AG04449 (cell line): ENCODE results near the gene PELI3.
A peak's percentile ranks its signal among the peaks of the same experiment; 100 is the strongest.

ENCODE experiments used
- CTCF ChIA-PET: fragments of 350-600 bp; formaldehyde crosslinking; extraction: SDS; loops from one replicate; lab custom pipeline; 2021; ENCODE audit warnings: antibody characterized with exemption; lab: Yijun Ruan, JAX
- POLR2A ChIA-PET: fragments of 400-600, 350-600 bp; formaldehyde crosslinking; extraction: SDS; loops from one replicate; lab custom pipeline; 2020; ENCODE audit warnings: antibody characterized with exemption, inconsistent platforms; lab: Yijun Ruan, JAX
- DNase-seq: peaks from one replicate; pipeline ENCODE4 v3.0.0-alpha.2; 2010; ENCODE audit warnings: low read depth, low spot score
- H3K4me3 ChIP-seq: 2 replicates; pipeline ENCODE4 v1.5.1; 2011; ENCODE audit warnings: low read depth, mild to moderate bottlenecking, control low read depth, low read length
- CTCF ChIP-seq: IDR thresholded peaks from one replicate; pipeline ENCODE4 v1.5.1; 2011; ENCODE audit warnings: mild to moderate bottlenecking, moderate library complexity, low read length, control low read depth, inconsistent platforms; ENCODE audit not compliant: insufficient read depth; ENCODE audit errors: missing control alignments

Gene PELI3

GRCh38 chr11:66491315-66491935 lies 24.7 kb downstream of the PELI3 start:
- POLR2A ChIA-PET, result interaction anchor here (0.6 kb wide), 1 partner anchor 28 kb away, joined by 3 read pairs; no protein-coding TSS in a partner anchor

GRCh38 chr11:66492161-66492865 lies 25.6 kb downstream of the PELI3 start:
- TF ChIP-seq CTCF, result no peak
- POLR2A ChIA-PET, result no interaction called here
- CTCF ChIA-PET, result interaction anchor here (0.6 to 1.4 kb wide), 5 partner anchors 10 to 13 kb away, joined by 3 to 5 read pairs (median 3); partner anchors contain the start of gene DPP3
- no peak overlapping the region for H3K4me3 ChIP-seq
- DNase-seq, result no peak

More at GRCh38 chr11:66491315-66491935, 24.7 kb downstream of the PELI3 start:
- peak; percentile 40 for TF ChIP-seq CTCF
- CTCF ChIA-PET, result interaction anchor here (0.6 to 1.4 kb wide), 3 partner anchors 12 to 18 kb away, joined by 3 to 5 read pairs (median 4); no protein-coding TSS in a partner anchor
- no peak overlapping the region for H3K4me3 ChIP-seq
- DNase-seq, result no peak

- DNase-seq, result no peak
- ChIA-PET CTCF (interaction anchor here (1.0 to 1.3 kb wide), 3 partner anchors 11 to 14 kb away, joined by 3 read pairs; partner anchors contain the start of gene DPP3), POLR2A (no interaction called here)
- no peak overlapping the region for H3K4me3 ChIP-seq
- no peak for TF ChIP-seq CTCF
Observed at GRCh38 chr11:66493130-66493529, 26.4 kb downstream of the PELI3 start.

- H3K4me3 ChIP-seq, result no peak overlapping the region
- ChIA-PET CTCF (no interaction called here), POLR2A (no interaction called here)
- DNase-seq, result no peak
- TF ChIP-seq CTCF, result no peak
Observed at GRCh38 chr11:66494458-66494857, 27.8 kb downstream of the PELI3 start.

- TF ChIP-seq CTCF, result no peak
- no peak overlapping the region for H3K4me3 ChIP-seq
- POLR2A ChIA-PET, result no interaction called here
- no peak for DNase-seq
- CTCF ChIA-PET, result no interaction called here
Observed at GRCh38 chr11:66494935-66495334, 28.2 kb downstream of the PELI3 start.

GRCh38 chr11:66495401-66495854 lies 28.7 kb downstream of the PELI3 start:
- CTCF ChIA-PET, result no interaction called here
- POLR2A ChIA-PET, result no interaction called here
- H3K4me3 ChIP-seq, result no peak overlapping the region
- no peak for DNase-seq
- no peak for TF ChIP-seq CTCF
